PC-3 (cell line): ENCODE results near the gene GPATCH3. TPM values are rescaled to one million over a fixed set of nuclear protein-coding genes. Genes with fewer than 3 reads are reported as not detected.

Experiments
- ATAC-seq: fragments of 200-7000 bp; cut with Tn5 transposase; 2 replicates; pipeline ENCODE4 v1.9.1; 2020; ENCODE audit warnings: mild to moderate bottlenecking, moderate library complexity
- BruUV-seq: library from RNA; stranded (reverse); fragments of 400-500 nt; replicated peaks from 2 replicates; lab custom pipeline; 2021; lab: Mats Ljungman, UMichigan
- CTCF ChIA-PET: fragments of 300-600 bp; sonication (Branson Sonifier 250); formaldehyde crosslinking; loops from one replicate; lab custom pipeline; 2022; ENCODE audit warnings: antibody characterized with exemption; lab: Charles Lee
- POLR2A ChIA-PET: fragments of 300-600 bp; sonication (Branson Sonifier 250); formaldehyde crosslinking; loops from one replicate; lab custom pipeline; 2022; ENCODE audit warnings: antibody characterized with exemption; ENCODE audit not compliant: unreplicated experiment; lab: Charles Lee
- DNase-seq: peaks from one replicate; pipeline ENCODE4 v3.0.0-alpha.2; 2015
- H2AFZ ChIP-seq: fragments of 300-600 bp; sonication (generic); 2 replicates; pipeline ENCODE4 v1.6.0; 2016; ENCODE audit warnings: antibody characterized with exemption, low read length
- H3F3A ChIP-seq: fragments of 300-600 bp; sonication (generic); one replicate; pipeline ENCODE4 v1.6.0; 2017; ENCODE audit warnings: antibody characterized with exemption, low read length, control low read depth, mild to moderate bottlenecking; ENCODE audit not compliant: unreplicated experiment
- H3K27ac ChIP-seq: fragments of 300-600 bp; sonication (generic); 2 replicates; pipeline ENCODE4 v1.5.1; 2016; ENCODE audit warnings: mild to moderate bottlenecking, low read length
- H3K27me3 ChIP-seq: fragments of 300-600 bp; sonication (generic); 2 replicates; pipeline ENCODE4 v1.6.1; 2016; ENCODE audit warnings: low read length, mixed read lengths
- H3K36me3 ChIP-seq: fragments of 300-600 bp; sonication (generic); 2 replicates; pipeline ENCODE4 v1.6.1; 2016; ENCODE audit warnings: low read depth, mixed run types, low read length, mixed read lengths
- H3K4me1 ChIP-seq: fragments of 300-600 bp; sonication (generic); 2 replicates; pipeline ENCODE4 v1.5.1; 2016; ENCODE audit warnings: low read length; ENCODE audit not compliant: insufficient read depth
- H3K4me2 ChIP-seq: fragments of 300-600 bp; sonication (generic); 2 replicates; pipeline ENCODE4 v1.6.0; 2016; ENCODE audit warnings: low read length
- H3K4me3 ChIP-seq: fragments of 300-600 bp; sonication (generic); 2 replicates; pipeline ENCODE4 v1.5.1; 2016; ENCODE audit warnings: mild to moderate bottlenecking, low read length, mixed read lengths
- H3K79me2 ChIP-seq: fragments of 300-600 bp; sonication (generic); 2 replicates; pipeline ENCODE4 v1.6.1; 2017; ENCODE audit warnings: low read length, mixed read lengths
- H3K9ac ChIP-seq: fragments of 300-600 bp; sonication (generic); 2 replicates; pipeline ENCODE4 v1.6.0; 2016; ENCODE audit warnings: mild to moderate bottlenecking, low read length
- H3K9me2 ChIP-seq: fragments of 300-600 bp; sonication (generic); replicated peaks from 2 replicates; pipeline ENCODE4 v1.6.1; 2016; ENCODE audit warnings: mixed run types, low read length, mixed read lengths
- H3K9me3 ChIP-seq: fragments of 300-600 bp; sonication (generic); 2 replicates; pipeline ENCODE4 v1.6.1; 2016; ENCODE audit warnings: low read length, mixed read lengths
- H4K20me1 ChIP-seq: fragments of 300-600 bp; sonication (generic); 2 replicates; pipeline ENCODE4 v1.6.1; 2016; ENCODE audit warnings: low read length, mixed read lengths
- EZH2 ChIP-seq: fragments of 300-600 bp; sonication (generic); IDR thresholded peaks from one replicate; pipeline ENCODE4 v1.6.1; 2017; ENCODE audit warnings: antibody characterized with exemption, mild to moderate bottlenecking, low read length; ENCODE audit not compliant: unreplicated experiment
- EZH2phosphoT487 ChIP-seq: fragments of 300-600 bp; sonication (generic); IDR thresholded peaks from 2 replicates; pipeline ENCODE4 v1.6.1; 2018; ENCODE audit warnings: mild to moderate bottlenecking, antibody characterized with exemption, low read length, borderline replicate concordance
- intact Hi-C: fragments of 100-400 bp; cut with micrococcal nuclease; formaldehyde crosslinking; loops from 2 replicates; pipeline ENCODE4 v1.9.0; 2023
- total RNA-seq: library from RNA; depleted of rRNA; stranded (reverse); fragments of >200 nt; gene quantifications from 2 replicates; pipeline ENCODE4 v1.2.3, GENCODE V29; 2014
- TF ChIP-seq, protein P1 (sequence below): fragments of 300-600 bp; sonication (generic); conservative IDR thresholded peaks from 2 replicates; pipeline ENCODE4 v1.5.1; 2017; ENCODE audit warnings: antibody characterized with exemption, low read depth, mild to moderate bottlenecking, low read length

Gene GPATCH3
- total RNA-seq, 1 experiment from 2014 or later, result 18.8 TPM

DNA sequence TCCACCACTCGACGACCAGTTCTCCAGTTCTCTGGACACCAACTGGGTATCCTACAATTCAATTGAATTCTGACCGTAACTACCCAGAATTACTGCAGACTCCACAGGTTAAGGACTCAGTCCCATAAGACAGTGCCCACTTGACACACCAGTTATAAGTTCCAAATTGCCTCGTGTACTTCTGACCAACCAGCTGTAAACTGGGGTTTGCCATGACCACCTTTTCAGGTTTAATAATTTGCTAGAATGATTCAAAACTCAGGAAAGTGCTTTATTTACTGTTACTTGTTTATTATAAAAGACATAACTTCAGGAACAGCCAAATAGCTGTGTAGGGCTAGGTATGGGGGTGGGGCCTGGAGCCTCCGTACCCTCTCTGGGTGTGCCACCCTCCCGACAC lies 36.6 kb upstream of the GPATCH3 start:
- Histone ChIP-seq H2AFZ (no peak overlapping the region), H3K9ac (no peak overlapping the region), H3K9me3 (no peaks in the 10 kb centered on the region), H4K20me1 (0 out of 2 replicates have a peak, but pooled peaks cover 6% of the 10 kb centered on the region), H3F3A (no peaks in the 10 kb centered on the region), H3K4me1 (no peaks in the 10 kb centered on the region), H3K4me2 (no peak overlapping the region), H3K4me3 (no peak overlapping the region), H3K27me3 (no peaks in the 10 kb centered on the region), H3K79me2 (peaks cover 67% of the 10 kb centered on the region), H3K36me3 (peaks cover 36% of the 10 kb centered on the region), H3K9me2 (no peaks in the 10 kb centered on the region), H3K27ac (no peak overlapping the region)
- DNase-seq (no peak), ATAC-seq (no peak)
- CTCF ChIA-PET, result no interaction called here
- POLR2A ChIA-PET, result no interaction called here
- BruUV-seq, result no TSS peak
- intact Hi-C loops, result no loop called here
- TF ChIP-seq EZH2phosphoT487, result no peak
- TF ChIP-seq, protein P1, sequence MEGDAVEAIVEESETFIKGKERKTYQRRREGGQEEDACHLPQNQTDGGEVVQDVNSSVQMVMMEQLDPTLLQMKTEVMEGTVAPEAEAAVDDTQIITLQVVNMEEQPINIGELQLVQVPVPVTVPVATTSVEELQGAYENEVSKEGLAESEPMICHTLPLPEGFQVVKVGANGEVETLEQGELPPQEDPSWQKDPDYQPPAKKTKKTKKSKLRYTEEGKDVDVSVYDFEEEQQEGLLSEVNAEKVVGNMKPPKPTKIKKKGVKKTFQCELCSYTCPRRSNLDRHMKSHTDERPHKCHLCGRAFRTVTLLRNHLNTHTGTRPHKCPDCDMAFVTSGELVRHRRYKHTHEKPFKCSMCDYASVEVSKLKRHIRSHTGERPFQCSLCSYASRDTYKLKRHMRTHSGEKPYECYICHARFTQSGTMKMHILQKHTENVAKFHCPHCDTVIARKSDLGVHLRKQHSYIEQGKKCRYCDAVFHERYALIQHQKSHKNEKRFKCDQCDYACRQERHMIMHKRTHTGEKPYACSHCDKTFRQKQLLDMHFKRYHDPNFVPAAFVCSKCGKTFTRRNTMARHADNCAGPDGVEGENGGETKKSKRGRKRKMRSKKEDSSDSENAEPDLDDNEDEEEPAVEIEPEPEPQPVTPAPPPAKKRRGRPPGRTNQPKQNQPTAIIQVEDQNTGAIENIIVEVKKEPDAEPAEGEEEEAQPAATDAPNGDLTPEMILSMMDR, result no peak
- TF ChIP-seq EZH2, result no peak

DNA sequence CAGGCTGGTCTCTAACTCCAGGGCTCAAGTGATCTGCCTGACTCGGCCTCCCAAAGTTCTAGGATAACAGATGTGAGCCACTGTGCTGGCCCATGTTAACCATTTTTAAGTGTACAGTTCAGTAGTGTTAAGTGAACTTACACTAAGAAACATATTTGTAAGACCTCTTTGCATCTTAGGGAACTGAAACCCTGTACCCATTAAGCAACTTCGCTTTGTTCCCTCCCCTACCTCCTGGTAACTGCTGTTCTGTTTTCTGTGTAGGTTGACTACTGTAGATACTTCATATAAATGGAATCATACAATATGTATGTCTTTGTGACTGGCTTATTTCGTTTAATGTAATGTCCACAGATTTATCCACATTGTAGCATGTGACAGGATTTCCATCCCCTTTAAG lies 32.3 kb upstream of the GPATCH3 start:
- Histone ChIP-seq H3K4me1 (no peaks in the 10 kb centered on the region), H3K9ac (no peak overlapping the region), H3F3A (peaks cover 6% of the 10 kb centered on the region), H3K79me2 (peaks cover 74% of the 10 kb centered on the region), H2AFZ (no peak overlapping the region), H3K4me3 (no peak overlapping the region), H4K20me1 (peaks cover 13% of the 10 kb centered on the region), H3K27me3 (no peaks in the 10 kb centered on the region), H3K9me2 (no peaks in the 10 kb centered on the region), H3K9me3 (no peaks in the 10 kb centered on the region), H3K36me3 (peaks cover 47% of the 10 kb centered on the region), H3K4me2 (no peak overlapping the region), H3K27ac (no peak overlapping the region)
- CTCF ChIA-PET, result no interaction called here
- POLR2A ChIA-PET, result no interaction called here
- TF ChIP-seq, protein P1, result no peak
- no peak for TF ChIP-seq EZH2
- no TSS peak for BruUV-seq
- ATAC-seq, result no peak
- intact Hi-C loops, result no loop called here
- no peak for DNase-seq

DNA sequence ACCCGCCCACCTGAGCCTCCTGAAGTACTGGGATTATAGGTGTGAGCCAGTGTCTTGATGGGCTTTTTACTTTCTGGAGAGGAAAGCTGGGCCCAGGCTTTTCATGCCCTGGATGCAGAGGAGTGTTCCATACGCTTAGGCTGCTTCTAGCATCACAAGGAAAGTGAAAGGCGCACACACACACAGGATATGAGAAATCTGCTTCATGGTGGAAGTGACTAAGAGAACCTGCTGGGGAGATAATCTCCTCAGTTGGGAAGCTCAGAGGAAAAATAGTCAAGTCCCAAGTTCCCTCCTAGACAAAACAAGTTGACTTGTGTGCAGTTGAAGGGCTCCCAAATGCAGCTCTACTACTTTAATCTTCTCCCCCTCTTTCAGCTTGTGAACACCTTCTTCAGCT lies 23.4 kb upstream of the GPATCH3 start:
- Histone ChIP-seq H2AFZ (no peak overlapping the region), H3K79me2 (peaks cover 69% of the 10 kb centered on the region), H3K4me2 (peak overlapping the region; percentile 87), H3K9ac (peak overlapping the region; percentile 93), H3K4me1 (peaks cover 30% of the 10 kb centered on the region), H4K20me1 (peaks cover 19% of the 10 kb centered on the region), H3K4me3 (peak overlapping the region; percentile 83), H3F3A (peaks cover 6% of the 10 kb centered on the region), H3K36me3 (peaks cover 31% of the 10 kb centered on the region), H3K9me2 (no peaks in the 10 kb centered on the region), H3K27ac (peak overlapping the region; percentile 67), H3K27me3 (no peaks in the 10 kb centered on the region), H3K9me3 (no peaks in the 10 kb centered on the region)
- DNase-seq (peak; percentile 72), ATAC-seq (peak; percentile 39)
- CTCF ChIA-PET, result no interaction called here
- TF ChIP-seq, protein P1, result no peak
- TF ChIP-seq EZH2phosphoT487 (no peak), EZH2 (no peak)
- intact Hi-C loops, result loop anchor here (2.0 kb wide), 1 partner anchor 67 kb away; no protein-coding TSS in a partner anchor
- no TSS peak for BruUV-seq
- POLR2A ChIA-PET, result no interaction called here
